Measurements from ENCODE around the gene SLC9B1. TPM values are rescaled to one million over a fixed set of nuclear protein-coding genes. Genes with fewer than 3 reads are reported as not detected.
"Not testable (repeated sequence)": the region's sequence is repeated elsewhere in the genome, so short reads cannot be mapped to it uniquely, and the experiment has no call there.

The SLC9B1 gene
- total RNA-seq, 2 experiments from 2014 or later, result 1.8 to 3.7 TPM

DNA sequence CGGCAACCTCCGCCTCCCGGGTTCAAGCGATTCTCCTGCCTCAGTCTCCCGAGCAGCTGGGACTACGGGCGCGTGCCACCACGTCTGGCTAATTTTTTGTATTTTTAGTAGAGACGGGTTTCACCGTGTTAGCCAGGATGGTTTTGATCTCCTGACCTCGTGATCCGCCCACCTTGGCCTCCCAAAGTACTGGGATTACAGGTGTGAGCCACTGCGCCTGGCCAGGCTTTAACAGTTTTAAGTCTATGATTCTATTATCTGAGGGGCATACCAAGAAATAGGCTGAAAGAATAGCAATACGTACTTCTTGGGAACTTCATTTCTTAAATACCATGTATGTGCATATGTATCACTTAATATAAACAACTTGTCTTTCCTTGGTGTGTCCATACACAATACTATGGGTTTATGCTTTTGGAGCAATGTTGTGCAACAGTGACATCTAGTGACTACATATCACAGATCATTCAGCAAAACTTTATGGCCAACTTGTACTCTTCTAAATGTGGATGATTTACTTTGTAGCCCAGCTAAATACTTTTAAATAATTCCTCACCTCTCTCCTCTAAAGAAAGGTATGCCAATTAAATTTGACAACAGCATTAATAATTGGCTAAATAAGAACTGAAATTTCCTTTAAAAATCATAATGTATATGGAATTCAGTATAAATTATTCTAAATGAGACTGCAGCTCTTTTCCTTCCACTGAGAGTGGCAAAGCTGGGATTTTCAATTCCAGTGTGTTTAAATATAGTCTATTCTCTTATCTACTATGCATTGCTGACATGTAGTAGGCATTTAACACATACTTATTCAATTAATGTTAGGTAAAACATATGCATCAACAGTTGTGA lies 10.4 kb downstream of the SLC9B1 start:
- Mint-ChIP-seq H3K4me3 (no peak overlapping the region), H3K36me3 (ENCODE audit: low read depth) (no peaks in the 10 kb centered on the region), H3K27ac (no peak overlapping the region), H3K4me1 (no peaks in the 10 kb centered on the region), H3K9me3 (ENCODE audit: low read depth) (no peaks in the 10 kb centered on the region), H3K27me3 (peaks cover 2% of the 10 kb centered on the region)
- intact Hi-C loops (cut with DNase I, micrococcal nuclease), result loop anchor here (1.0 to 10.0 kb wide), 9 partner anchors 182 to 754 kb away; partner anchors contain the start of genes SLC39A8 (in 1 of the 2) and UBE2D3 (in 1 of the 2)
- DNase-seq, result no peak
- ATAC-seq, result peak; percentile 95
- ChIA-PET CTCF (interaction anchor here (0.5 to 2.5 kb wide), 25 partner anchors 9 to 707 kb away, joined by 3 to 15 read pairs (median 3); partner anchors contain the start of genes BDH2 and UBE2D3), POLR2A (interaction anchor here (0.7 kb wide), 1 partner anchor 388 kb away, joined by 4 read pairs; no protein-coding TSS in a partner anchor)

DNA sequence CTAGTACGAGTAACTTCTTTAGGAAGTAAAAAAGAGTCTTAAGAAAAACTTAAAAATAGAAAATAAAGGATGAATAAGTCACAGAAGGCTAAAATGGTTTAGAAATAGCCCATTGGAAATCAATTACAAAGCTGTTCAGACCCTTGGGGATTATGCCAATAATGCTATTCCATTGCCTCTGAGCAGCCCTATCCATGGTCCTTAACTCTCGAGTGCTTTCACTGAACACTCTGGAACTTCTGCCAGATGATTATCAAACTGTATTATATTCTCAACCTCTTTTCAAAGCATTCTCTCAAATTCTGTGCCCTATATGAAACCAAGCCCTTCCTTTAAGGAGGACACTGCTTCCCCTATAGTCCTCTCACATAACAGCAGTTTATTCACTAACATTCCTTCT lies 17.0 kb downstream of the SLC9B1 start:
- H3K27ac Mint-ChIP-seq, result no peak overlapping the region
- no peak for DNase-seq
- H3K9me3 Mint-ChIP-seq (ENCODE audit: low read depth), result peaks cover 2% of the 10 kb centered on the region
- ATAC-seq, result no peak
- H3K4me1 Mint-ChIP-seq, result no peaks in the 10 kb centered on the region
- H3K27me3 Mint-ChIP-seq, result peaks cover 2% of the 10 kb centered on the region
- intact Hi-C loops (cut with DNase I, micrococcal nuclease), result loop anchor here in 1 of 2 experiments (10.0 kb wide), 1 partner anchor 748 kb away; no protein-coding TSS in a partner anchor
- peaks cover 10% of the 10 kb centered on the region for H3K36me3 Mint-ChIP-seq (ENCODE audit: low read depth)
- POLR2A ChIA-PET, result no interaction called here
- CTCF ChIA-PET, result no interaction called here
- H3K4me3 Mint-ChIP-seq, result no peak overlapping the region

DNA sequence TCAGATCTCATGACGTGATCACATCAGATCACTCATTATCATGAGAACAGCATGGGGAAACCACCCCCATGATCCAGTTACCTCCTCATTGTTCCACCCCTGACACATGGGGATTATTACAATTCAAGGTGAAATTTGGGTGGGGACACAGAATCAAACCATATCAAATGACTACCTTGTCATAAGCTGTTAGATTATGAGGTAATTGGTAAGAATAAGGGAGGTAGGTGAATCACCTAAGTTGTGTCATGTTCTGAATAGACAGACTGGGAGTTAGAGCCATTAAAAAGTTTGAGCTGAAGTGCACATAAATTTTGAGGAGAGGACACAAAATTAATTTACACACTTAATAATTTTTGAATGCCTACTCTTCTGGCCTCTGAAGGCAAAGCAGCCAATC lies 24.7 kb downstream of the SLC9B1 start:
- H3K4me3 Mint-ChIP-seq, result no peak overlapping the region
- intact Hi-C loops (cut with DNase I, micrococcal nuclease), result no loop called here
- H3K27ac Mint-ChIP-seq, result no peak overlapping the region
- peaks cover 8% of the 10 kb centered on the region for H3K9me3 Mint-ChIP-seq (ENCODE audit: low read depth)
- CTCF ChIA-PET, result no interaction called here
- no peaks in the 10 kb centered on the region for H3K27me3 Mint-ChIP-seq
- ATAC-seq (peak; percentile 57), DNase-seq (no peak)
- H3K4me1 Mint-ChIP-seq, result peaks cover 2% of the 10 kb centered on the region
- peaks cover 10% of the 10 kb centered on the region for H3K36me3 Mint-ChIP-seq (ENCODE audit: low read depth)
- POLR2A ChIA-PET, result no interaction called here

DNA sequence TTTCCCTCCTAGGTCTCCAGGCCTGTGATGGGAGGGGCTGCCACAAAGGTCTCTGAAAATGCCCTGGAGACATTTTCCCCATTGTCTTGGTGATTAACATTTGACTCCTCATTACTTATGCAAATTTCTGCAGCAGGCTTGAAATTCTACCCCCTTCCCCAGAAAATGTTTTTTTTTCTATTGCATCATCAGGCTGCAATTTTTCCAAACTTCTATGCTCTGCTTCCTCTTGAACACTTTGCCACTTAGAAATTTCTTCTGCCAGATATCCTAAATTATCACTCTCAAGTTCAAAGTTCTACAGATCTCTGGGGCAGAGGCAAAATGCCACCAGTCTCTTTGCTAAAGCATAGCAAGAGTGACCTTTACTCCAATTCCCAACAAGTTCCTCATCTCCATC lies 25.5 kb downstream of the SLC9B1 start:
- not testable (repeated sequence) for H3K36me3 Mint-ChIP-seq (ENCODE audit: low read depth)

DNA sequence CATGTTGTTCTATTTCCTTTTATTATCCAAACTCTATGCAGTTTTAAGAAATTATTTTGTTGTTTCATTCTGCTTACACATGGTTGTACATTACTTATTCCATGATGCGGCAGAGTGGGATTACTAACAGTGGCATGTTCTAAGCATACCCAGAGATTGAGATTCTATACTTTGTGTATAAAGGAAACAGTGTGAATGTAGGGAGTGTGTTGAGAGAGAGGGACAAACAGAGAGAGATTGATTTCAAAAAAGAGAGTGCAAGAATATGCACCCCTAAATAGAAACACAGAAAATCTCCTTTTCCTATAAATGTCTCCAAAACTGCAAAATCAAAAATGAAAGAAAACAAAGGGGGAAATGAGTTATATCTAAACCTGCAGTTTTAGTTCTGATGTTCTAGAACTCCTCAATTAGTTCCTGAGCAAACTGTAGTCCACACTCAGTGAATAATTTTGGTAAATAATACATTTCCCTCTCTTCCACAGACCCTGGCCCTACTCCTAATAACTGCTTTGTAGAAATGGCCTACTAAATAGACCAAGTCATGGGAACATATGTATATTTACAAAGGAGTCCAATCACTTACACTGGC lies 31.0 kb downstream of the SLC9B1 start:
- H3K36me3 Mint-ChIP-seq (ENCODE audit: low read depth), result peaks cover 17% of the 10 kb centered on the region

More for the DNA sequence above, 25.5 kb downstream of the SLC9B1 start:
- intact Hi-C loops (cut with DNase I, micrococcal nuclease); DNase-seq; H3K27ac Mint-ChIP-seq; H3K9me3 Mint-ChIP-seq (ENCODE audit: low read depth); H3K4me1 Mint-ChIP-seq; ATAC-seq; CTCF ChIA-PET; POLR2A ChIA-PET; H3K27me3 Mint-ChIP-seq; H3K4me3 Mint-ChIP-seq: not testable (repeated sequence)

DNA sequence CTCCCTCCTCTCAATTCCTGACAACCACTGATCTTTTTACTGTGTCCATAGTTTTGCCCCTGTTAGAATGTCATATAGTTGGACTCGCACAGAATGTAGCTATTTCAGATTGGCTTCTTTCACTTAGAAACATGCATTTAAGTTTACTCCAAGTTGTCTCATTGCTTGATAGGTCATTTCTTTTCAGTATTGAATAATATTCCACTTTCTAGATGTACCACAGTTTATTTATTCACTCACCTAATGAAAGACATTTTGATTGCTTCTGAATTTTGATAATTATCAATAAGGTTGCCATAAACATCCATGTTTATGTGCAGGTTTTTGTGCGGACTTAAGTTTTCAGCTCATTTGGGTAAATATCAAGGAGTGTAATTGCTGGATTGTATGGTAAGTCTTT lies 38.5 kb downstream of the SLC9B1 start:
- Mint-ChIP-seq H3K27me3 (no peaks in the 10 kb centered on the region), H3K27ac (no peak overlapping the region), H3K36me3 (ENCODE audit: low read depth) (peaks cover 5% of the 10 kb centered on the region), H3K4me3 (no peak overlapping the region), H3K4me1 (no peaks in the 10 kb centered on the region), H3K9me3 (ENCODE audit: low read depth) (peaks cover 5% of the 10 kb centered on the region)
- DNase-seq (no peak), ATAC-seq (no peak)
- POLR2A ChIA-PET, result no interaction called here
- CTCF ChIA-PET, result no interaction called here
- intact Hi-C loops (cut with DNase I, micrococcal nuclease), result no loop called here

More for the DNA sequence above, 31.0 kb downstream of the SLC9B1 start:
- Mint-ChIP-seq H3K9me3 (ENCODE audit: low read depth) (no peaks in the 10 kb centered on the region), H3K4me3 (no peak overlapping the region), H3K27me3 (no peaks in the 10 kb centered on the region), H3K4me1 (peaks cover 21% of the 10 kb centered on the region), H3K27ac (peak overlapping the region; percentile 67)
- peak; percentile 77 for ATAC-seq
- DNase-seq, result no peak
- intact Hi-C loops (cut with DNase I, micrococcal nuclease), result no loop called here
- CTCF ChIA-PET, result interaction anchor here (0.8 kb wide), 1 partner anchor 13 kb away, joined by 3 read pairs; no protein-coding TSS in a partner anchor
- POLR2A ChIA-PET, result no interaction called here

DNA sequence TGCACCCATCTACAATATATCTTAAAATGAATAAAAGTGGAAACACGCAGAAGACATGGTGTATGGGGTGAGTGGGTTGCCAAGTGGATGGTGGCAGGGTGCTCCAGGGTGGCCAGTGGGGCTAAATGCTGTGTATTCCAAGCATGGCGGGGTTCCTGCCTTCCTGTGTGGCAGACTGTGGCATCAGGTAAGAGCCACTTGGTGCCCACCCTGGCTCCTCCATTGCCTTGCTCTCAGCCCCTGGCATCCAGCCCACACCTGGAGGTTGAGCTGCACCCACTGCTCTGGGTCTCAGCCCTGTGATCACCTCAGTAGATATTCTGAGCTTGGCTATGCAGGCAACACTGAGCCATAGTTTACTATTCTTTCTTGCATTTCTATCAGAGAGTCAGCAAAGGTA lies 57.7 kb downstream of the SLC9B1 start:
- H3K4me3 Mint-ChIP-seq; H3K27me3 Mint-ChIP-seq; H3K27ac Mint-ChIP-seq; H3K4me1 Mint-ChIP-seq; POLR2A ChIA-PET; H3K9me3 Mint-ChIP-seq (ENCODE audit: low read depth); ATAC-seq; intact Hi-C loops (cut with DNase I, micrococcal nuclease); DNase-seq; CTCF ChIA-PET: not testable (repeated sequence)
- peaks cover 13% of the 10 kb centered on the region for H3K36me3 Mint-ChIP-seq (ENCODE audit: low read depth)

DNA sequence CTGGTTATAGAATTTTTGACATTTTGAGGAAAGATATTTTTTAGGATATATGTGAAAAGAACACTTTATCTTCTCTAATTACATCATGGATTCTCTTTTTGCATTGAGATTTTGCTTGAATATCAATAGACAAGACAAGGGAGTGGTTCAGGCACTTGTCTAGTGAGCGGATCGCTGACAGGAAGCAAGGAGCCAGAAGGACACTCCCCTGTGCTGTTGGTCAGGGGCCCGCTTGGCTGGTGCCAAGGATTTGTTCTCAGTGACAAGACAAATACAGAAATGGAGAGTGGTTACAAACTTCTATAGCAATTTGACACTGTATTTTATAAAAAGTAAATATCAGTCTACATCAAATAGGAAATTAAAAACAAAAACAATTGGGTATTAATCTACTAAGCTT lies 60.0 kb downstream of the SLC9B1 start:
- intact Hi-C loops (cut with DNase I, micrococcal nuclease), result no loop called here
- Mint-ChIP-seq H3K4me1 (no peaks in the 10 kb centered on the region), H3K9me3 (ENCODE audit: low read depth) (peaks cover 9% of the 10 kb centered on the region), H3K27ac (no peak overlapping the region), H3K4me3 (no peak overlapping the region), H3K27me3 (no peaks in the 10 kb centered on the region), H3K36me3 (ENCODE audit: low read depth) (peaks cover 17% of the 10 kb centered on the region)
- DNase-seq (no peak), ATAC-seq (no peak)
- POLR2A ChIA-PET, result no interaction called here
- CTCF ChIA-PET, result no interaction called here

DNA sequence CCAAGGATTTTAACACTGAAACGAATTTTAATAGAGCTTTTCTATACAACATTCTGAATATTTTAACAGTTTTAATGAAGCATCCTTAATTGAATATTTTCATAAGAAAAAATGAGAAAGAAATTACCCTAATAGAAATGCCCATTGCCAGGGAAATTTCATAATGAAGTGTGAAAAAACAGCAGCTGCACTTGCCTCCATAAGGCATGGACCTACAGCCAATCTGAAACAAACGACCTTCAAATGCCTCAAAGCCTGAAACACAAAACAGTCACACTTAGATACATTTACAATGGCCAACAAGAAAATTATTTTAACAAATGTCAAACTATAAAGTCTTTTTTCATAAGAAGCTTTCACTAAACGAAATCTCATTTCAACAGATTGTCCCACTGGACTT lies 74.4 kb downstream of the SLC9B1 start:
- ATAC-seq (no peak), DNase-seq (no peak)
- Mint-ChIP-seq H3K9me3 (ENCODE audit: low read depth) (peaks cover 4% of the 10 kb centered on the region), H3K27me3 (no peaks in the 10 kb centered on the region), H3K4me1 (no peaks in the 10 kb centered on the region), H3K27ac (no peak overlapping the region), H3K4me3 (no peak overlapping the region), H3K36me3 (ENCODE audit: low read depth) (peaks cover 3% of the 10 kb centered on the region)
- POLR2A ChIA-PET, result no interaction called here
- CTCF ChIA-PET, result interaction anchor here (1.2 kb wide), 1 partner anchor 64 kb away, joined by 3 read pairs; no protein-coding TSS in a partner anchor
- intact Hi-C loops (cut with DNase I, micrococcal nuclease), result no loop called here

DNA sequence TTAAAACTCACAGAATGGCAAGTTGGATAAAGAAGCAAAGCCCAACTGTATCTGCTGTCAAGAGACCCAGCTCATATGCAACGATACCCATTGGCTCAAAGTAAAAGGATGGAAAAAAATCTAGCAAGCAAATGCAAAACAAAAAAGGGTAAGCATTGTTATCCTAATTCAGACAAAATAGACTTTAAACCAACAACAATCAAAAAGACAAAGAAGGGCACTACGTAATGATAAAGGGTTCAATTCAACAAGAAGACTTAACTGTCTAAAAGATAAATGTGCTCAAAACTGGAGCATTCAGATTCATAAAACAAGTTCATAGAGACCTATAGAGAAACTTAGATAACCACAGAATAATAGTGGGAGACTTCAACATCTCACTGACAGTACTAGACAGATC lies 81.4 kb downstream of the SLC9B1 start:
- CTCF ChIA-PET; H3K4me3 Mint-ChIP-seq; H3K36me3 Mint-ChIP-seq (ENCODE audit: low read depth); H3K9me3 Mint-ChIP-seq (ENCODE audit: low read depth); H3K27me3 Mint-ChIP-seq; H3K4me1 Mint-ChIP-seq; ATAC-seq; H3K27ac Mint-ChIP-seq; POLR2A ChIA-PET; DNase-seq; intact Hi-C loops (cut with DNase I, micrococcal nuclease): not testable (repeated sequence)

DNA sequence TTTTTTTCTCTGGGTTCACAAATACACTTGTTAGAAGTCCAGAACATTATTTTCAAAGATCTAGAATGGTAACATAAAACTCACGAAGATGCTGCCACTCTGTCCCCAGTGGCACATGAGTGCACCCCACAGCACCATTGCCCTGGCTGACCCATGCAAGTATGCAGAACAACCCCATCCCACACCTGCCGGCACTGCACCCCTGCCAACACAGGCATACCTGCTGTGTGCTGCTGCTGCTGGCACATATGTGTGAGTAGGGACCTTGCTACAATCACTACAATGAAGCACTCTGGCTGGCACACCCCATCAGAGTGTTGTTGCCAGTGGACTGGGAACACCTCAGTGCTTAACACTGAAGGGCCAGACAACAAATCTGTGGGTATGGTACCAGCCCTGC lies 83.8 kb downstream of the SLC9B1 start:
- Mint-ChIP-seq H3K36me3 (ENCODE audit: low read depth) (peaks cover 1% of the 10 kb centered on the region), H3K27me3 (no peaks in the 10 kb centered on the region), H3K4me3 (no peak overlapping the region), H3K4me1 (no peaks in the 10 kb centered on the region), H3K9me3 (ENCODE audit: low read depth) (no peaks in the 10 kb centered on the region), H3K27ac (no peak overlapping the region)
- ATAC-seq, result no peak
- ChIA-PET POLR2A (no interaction called here), CTCF (no interaction called here)
- no peak for DNase-seq
- intact Hi-C loops (cut with DNase I, micrococcal nuclease), result no loop called here

DNA sequence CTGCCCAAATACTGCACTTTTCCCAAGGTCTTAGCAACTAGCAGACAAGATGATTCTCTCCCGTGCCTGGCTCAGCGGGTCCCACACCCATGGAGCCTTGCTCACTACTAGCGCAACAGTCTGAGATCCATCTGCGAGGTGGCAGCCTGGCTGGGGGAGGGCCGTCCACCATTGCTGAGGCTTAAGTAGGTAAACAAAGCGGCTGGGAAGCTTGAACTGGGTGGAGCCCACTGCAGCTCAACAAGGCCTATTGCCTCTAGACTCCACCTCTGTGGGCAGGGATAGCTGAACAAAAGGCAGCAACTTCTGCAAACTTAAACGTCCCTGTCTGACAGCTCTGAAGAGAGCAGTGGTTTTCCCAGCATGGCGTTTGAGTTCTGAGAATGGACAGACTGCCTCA lies 99.8 kb downstream of the SLC9B1 start:
- ATAC-seq; H3K27me3 Mint-ChIP-seq; intact Hi-C loops (cut with DNase I, micrococcal nuclease); H3K27ac Mint-ChIP-seq; POLR2A ChIA-PET; DNase-seq; H3K4me3 Mint-ChIP-seq; CTCF ChIA-PET; H3K4me1 Mint-ChIP-seq: not testable (repeated sequence)
- peaks cover 32% of the 10 kb centered on the region for H3K36me3 Mint-ChIP-seq (ENCODE audit: low read depth)
- H3K9me3 Mint-ChIP-seq (ENCODE audit: low read depth), result peaks cover 28% of the 10 kb centered on the region

Data from activated CD4-positive, alpha-beta T cell treated with anti-CD3 and anti-CD28 coated beads for 36 hours (primary cell).